Hippocampal formation (tissue), 2 donors: ENCODE measurements around the gene RABL2A.
"Not testable (repeated sequence)": the region's sequence is repeated elsewhere in the genome, so short reads cannot be mapped to it uniquely, and the experiment has no call there.

Source experiments
- DNase-seq, 2 donors: peaks; one replicate each; lab custom pipeline; 2025; lab: John Stamatoyannopoulos, UW

The RABL2A gene

DNA sequence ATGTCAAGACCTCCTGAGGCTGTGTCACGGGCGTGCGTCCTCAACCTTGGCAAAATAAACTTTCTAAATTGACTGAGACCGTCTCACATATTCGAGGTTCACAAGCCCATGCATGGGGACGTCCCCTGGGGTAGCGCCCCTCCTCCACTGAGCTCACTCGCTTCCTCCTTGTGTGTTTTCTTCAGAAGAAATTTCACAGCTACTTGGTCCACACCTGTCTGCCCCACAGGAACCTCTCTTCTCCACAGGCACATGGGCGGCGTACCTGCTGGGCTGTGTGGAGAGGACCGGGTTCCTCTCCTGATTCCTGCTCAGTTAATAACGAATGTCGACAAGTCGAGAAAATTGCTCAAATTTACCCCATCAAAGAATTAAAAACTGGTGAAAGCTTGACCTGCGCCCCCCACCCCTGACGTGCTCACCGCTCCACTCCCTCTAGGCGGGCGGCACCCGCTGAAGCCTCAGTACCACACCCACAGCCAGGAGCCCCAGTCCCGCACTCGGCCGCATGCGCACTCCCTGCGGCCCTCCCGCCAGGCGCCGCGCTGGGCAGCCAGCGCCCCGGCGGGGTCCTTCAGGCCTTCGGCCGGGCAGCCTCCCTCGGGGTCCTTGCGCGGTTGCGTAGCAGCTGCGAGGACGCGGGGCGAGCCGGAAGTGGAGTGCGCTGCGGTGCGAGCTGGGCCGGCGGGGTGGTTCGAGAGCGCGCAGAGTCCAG is at the start of gene RABL2A:
Gene RABL2A, plus strand, starts transcription at position 651 of the 715 bp plus-strand sequence. CDS start 1,341 bp downstream, outside the sequence.
- DNase-seq: not testable (repeated sequence)

DNA sequence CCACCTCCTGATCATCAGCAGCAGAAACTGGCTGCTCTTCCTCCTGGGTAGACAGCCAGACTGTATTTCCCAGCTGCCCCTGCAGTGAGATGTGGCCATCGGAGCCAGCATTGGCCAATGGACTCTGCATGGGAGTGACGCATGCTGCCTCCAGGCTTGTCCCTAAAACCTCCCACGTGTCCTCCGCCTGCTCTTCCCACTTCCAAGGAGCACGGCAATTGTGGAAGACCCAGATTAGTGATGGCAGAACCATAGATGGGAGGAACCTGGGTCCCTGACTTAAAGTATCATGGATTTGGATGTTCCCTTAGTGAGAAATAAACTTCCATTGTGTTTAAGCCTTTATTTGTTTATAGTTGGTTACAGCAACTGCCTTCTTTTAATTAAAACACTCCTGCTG is 48.6 kb upstream of the RABL2A start:
- DNase-seq: not testable (repeated sequence)

DNA sequence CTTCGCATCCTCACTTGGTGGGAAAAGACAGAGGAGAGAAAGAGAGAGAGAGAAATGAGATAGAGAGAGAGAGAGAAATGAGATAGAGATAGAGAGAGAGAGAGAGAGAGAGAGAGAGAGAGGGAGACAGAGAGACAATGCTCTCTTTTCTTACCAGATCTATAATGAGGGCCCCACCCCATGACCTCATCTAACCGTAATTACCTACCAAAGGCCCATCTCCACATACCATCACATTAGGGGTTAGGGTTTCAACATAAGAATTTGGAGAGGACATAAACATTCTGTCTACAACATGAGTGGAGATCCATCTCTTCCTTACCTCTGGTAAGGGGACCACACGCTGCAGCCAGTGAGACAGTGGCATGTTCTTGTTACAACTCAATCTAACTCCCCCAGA is 44.6 kb upstream of the RABL2A start:
- not testable (repeated sequence) for DNase-seq

DNA sequence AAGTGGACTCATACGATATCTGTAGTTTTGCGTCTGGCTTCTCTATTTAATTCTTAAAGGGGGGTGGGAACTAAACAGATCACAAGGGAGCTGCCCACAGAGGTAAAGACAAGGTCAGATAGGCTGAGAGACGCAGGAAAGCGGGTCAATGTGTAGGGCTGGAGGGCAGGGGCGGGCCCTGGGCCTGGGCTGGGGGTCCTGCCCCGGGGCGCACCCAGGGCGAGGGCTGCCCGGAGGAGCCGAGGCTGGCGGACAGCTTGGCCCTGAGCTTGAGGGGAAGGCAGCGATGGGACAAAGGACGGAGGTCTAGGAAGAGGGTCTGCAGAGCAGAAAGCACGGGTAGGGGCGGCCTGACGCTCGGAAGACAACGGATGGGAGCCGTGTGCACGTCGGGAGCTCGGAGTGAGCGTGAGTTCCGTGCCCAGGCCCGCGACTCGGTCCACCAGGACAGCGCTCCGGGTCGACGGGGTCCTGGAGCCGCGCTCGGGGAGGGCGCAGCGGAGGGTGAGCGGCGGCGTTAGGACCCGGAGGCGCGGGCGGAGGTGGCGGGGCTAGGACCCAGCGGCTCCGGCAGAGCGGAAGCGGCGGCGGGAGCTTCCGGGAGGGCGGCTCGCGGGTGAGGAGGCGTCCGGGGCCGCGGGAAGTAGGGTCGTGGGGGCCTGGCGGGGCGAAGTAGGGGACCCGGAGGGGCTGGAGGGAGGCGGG is 43.4 kb upstream of the RABL2A start:
- not testable (repeated sequence) for DNase-seq

DNA sequence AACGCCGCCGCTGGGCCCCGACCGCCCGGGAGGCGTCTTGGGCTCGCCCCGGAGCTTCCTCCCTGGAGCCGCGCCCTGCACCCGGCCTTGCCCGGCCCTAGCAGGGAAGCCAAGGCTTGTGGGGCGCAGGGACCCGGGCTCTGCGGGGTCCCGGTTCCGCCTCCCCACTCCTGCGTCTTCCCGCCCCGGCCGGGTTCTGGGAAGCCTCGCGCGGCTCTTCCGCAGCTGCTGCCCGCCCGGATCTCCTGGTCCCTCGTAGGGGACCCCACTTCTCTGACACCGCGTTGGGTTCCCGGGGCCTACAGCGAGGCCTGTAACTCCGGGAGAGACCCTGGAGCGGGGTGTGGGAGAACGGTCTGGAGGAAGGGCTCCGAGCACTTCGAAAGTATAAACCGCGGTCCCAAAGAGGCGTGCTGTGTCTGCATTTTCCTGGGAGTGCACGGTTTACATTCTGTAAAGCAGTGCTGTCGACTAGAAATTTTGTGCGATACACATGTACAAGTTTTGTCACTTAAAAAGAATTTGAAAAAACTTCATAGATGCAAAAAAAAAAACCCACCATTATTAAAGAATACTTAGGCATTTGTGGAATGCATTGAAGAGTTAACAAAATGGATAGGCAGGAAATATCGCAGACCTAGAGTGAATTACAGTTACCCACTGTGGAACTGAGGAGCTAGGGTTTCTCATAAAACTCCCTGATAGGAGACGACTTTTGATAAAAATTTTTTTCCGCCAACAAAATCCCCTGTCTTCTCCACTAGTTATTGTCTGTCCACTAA is 42.6 kb upstream of the RABL2A start:
- not testable (repeated sequence) for DNase-seq

DNA sequence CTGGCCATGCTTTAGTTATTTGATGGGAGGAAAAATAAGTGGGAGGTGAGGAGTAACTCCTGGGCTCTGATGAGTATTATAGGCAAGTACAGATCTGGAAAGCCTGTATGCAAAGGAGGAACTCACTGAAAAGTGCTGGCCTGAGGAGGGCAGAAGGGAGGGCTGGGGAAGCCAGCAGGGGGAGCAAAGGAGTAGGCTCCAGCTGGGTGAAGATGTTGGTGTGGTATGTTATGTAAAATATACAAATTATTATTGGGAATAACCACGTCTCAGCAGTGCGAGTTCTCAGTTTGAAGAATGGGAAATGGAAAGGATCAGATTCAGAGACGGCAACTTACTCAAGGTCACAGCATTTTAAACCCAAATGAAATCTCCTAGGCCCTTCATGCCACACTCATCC is 39.9 kb upstream of the RABL2A start:
- DNase-seq: not testable (repeated sequence)

DNA sequence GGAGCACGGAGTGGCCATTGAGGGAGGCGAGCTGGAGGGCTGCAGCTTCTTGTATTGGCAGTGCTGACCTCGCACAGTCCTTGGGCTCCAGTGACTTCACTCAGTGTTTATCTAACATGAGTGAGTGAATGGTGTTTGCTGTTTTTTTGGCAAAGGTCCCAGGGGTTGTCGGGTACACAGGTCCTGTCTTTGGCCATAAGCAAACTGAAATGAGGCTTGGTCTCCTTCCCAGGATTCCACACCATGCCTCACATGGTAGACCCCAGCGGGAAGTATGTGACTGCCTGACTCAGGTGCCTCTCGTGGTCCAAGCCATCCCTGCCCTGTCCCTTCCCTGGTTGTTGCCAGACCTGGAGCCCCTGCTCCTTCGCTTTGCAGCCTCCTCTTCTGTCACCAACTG is 37.5 kb upstream of the RABL2A start:
- DNase-seq: not testable (repeated sequence)

DNA sequence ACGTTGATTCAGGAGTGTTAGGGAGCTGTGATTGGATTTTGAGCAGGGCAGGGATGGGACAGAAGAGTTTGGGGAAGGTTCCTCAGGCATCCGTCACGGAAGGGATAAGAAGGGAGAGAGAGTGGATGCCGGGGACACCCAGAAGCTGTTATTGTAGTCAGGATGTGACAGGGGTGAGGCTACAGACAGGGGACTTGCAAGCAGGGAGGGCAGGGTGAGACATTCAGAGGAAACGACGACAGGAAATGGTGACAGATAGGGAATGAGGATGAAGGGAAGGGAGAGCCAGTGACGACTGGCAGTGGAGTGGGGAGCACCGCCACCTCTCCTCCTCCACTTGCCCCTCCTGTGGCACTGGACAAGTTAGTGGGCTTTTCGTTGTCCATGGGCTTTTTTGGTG is 35.1 kb upstream of the RABL2A start:
- DNase-seq: not testable (repeated sequence)

DNA sequence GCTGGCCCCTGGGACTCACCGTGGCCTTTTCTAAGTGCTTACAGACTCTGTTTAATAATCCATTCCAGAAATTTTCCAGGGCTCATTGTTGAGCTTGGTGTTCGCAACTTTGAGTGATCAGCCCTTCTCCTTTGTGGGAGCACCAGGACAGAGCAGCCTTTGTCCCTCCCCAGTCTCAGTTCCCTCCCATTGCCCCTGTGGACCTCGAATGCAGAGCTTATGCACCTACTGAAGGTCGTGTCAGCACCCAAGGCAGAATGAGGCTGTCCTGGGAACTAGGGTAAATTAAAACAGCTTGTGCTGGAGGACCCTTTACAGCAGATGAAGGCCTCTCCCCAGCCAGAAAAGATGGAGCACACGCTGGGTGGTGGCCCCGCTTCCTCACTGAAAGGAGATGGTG is 33.8 kb upstream of the RABL2A start:
- not testable (repeated sequence) for DNase-seq

DNA sequence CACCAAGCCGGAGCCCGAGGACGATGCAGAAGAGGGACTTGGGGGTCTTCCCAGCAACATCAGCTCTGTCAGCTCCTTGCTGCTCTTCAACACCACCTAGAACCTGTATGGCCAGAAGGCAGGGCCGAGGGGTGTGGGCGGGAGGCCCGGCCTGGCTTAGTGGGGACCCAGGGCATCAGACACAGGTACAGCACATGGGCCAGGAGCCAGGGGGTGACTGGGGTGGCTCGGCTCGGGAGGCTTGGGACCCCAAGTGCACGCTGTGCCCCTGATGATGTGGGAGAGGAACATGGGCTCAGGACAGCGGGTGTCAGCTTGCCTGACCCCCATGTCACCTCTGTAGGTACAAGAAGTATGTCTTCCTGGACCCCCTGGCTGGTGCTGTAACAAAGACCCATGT is 31.3 kb upstream of the RABL2A start:
- DNase-seq: not testable (repeated sequence)

DNA sequence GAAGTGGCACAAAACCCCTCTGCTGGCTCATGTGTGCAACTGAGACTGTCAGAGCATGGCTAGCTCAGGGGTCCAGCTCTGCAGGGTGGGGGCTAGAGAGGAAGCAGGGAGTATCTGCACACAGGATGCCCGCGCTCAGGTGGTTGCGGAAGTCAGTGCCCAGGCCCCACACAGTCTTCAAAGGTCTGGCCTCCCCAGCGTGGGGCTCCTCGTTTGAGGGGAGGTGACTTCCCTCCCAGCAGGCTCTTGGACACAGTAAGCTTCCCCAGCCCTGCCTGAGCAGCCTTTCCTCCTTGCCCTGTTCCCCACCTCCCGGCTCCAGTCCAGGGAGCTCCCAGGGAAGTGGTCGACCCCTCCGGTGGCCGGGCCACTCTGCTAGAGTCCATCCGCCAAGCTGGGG is 29.9 kb upstream of the RABL2A start:
- not testable (repeated sequence) for DNase-seq

DNA sequence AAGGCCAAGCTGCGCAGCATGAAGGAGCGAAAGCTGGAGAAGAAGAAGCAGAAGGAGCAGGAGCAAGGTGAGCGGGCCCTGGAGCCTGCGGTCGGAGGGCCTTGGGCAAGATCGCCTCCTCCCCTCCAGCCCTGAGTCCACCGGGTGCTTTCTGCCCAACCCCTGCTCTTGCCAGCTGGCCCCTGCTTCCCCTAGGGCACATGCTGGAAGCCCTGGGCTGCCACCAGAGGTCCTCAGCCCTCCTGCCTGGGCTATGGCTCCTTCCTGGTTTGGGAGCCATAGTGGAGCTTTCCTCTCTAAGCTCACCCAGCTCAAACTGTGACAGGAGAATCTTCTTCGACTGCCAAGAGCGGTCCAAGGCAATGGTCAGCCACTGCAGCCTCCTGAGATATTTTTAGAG is 29.5 kb upstream of the RABL2A start:
- DNase-seq: not testable (repeated sequence)

DNA sequence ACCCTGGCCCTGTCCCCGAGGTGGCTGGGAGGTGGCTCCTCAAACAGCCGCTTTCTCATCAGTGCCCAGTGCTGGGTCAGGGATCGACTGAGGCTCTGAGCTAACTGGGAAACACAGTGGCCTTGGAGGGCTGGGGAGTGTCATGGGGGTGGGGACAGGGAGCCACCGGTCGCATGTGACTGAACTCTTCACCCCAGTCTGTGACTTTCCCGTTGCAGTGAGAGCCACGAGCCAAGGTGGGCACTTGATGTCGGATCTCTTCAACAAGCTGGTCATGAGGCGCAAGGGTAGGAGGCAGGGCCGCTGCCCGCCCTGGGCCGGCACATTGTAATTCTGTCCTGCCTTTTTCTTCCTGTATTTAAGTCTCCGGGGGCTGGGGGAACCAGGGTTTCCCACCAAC is 28.9 kb upstream of the RABL2A start:
- not testable (repeated sequence) for DNase-seq

DNA sequence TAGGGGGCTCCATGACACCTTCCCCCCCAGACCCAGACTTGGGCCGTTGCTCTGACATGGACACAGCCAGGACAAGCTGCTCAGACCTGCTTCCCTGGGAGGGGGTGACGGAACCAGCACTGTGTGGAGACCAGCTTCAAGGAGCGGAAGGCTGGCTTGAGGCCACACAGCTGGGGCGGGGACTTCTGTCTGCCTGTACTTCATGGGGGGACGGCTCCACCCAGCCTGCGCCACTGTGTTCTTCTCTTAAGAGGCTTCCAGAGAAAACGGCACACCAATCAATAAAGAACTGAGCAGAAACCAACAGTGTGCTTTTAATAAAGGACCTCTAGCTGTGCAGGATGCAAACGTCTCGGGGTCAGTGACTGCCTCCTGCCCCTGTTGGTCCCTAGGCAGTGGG is 28.3 kb upstream of the RABL2A start:
- not testable (repeated sequence) for DNase-seq

DNA sequence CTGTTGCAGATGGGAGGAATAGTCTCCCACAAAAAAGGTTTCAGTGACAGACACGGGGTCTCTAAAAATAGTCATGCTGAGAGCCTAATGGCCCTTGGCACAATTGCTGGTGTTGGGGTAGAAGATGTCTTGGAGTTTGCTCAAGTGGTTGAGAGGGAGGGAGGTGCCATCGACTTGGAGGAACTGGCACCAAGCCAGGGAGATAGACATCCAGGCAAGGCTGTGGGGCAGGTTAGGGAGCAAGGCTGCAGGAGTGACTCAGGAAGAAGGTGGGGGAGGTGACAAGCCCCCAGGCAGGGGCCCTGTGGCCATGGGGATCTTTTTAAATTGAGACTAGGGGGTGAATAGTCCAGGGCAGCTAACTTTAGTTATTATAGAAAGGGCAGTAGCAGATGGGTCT is 27.9 kb upstream of the RABL2A start:
- DNase-seq: not testable (repeated sequence)

DNA sequence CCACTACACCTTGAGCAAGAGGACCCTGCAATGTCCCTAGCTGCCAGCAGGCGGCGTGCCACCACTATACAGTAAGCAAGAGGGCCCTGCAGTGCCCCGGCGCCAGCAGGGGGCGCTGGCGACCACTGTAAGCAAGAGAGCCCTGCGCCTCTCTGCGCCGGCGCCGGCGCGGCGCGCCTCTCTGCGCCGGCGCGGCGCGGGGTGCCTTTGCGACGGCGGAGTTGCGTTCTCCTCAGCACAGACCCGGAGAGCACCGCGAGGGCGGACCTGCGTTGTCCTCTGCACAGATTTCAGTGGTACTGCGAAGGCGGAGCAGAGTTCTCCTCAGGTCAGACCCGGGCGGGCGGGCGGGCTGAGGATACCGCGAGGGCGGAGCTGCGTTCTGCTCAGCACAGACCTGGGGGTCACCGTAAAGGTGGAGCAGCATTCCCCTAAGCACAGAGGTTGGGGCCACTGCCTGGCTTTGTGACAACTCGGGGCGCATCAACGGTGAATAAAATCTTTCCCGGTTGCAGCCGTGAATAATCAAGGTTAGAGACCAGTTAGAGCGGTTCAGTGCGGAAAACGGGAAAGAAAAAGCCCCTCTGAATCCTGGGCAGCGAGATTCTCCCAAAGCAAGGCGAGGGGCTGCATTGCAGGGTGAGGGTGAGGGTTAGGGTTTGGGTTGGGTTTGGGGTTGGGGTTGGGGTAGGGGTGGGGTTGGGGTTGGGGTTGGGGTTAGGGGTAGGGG is 24.9 kb upstream of the RABL2A start:
- not testable (repeated sequence) for DNase-seq

DNA sequence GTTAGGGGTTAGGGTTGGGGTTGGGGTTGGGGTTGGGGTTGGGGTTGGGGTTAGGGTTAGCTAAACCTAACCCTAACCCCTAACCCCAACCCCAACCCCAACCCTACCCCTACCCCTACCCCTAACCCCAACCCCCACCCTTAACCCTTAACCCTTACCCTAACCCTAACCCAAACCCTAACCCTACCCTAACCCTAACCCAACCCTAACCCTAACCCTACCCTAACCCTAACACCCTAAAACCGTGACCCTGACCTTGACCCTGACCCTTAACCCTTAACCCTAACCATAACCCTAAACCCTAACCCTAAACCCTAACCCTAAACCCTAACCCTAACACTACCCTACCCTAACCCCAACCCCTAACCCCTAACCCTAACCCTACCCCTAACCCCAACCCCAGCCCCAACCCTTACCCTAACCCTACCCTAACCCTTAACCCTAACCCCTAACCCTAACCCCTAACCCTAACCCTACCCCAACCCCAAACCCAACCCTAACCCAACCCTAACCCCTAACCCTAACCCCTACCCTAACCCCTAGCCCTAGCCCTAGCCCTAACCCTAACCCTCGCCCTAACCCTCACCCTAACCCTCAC is 24.1 kb upstream of the RABL2A start:
- no peak for DNase-seq

DNA sequence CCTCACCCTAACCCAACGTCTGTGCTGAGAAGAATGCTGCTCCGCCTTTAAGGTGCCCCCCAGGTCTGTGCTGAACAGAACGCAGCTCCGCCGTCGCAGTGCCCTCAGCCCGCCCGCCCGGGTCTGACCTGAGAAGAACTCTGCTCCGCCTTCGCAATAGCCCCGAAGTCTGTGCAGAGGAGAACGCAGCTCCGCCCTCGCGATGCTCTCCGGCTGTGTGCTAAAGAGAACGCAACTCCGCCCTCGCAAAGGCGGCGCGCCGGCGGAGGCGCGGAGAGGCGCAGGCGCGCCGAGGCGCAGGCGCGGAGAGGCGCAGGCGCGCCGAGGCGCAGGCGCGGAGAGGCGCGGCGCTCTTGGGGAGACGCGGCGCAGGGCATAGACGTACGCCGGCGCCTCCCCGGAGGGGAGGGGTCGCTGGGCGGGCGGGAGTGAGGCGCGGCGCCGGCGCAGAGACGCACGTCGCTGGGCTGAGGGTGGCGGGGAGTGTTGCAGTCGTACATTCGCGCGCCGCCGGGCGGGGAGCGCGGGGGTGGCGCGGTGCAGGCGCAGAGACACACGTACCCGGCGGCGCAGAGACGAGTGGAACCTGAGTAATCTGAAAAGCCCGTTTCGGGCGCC is 23.5 kb upstream of the RABL2A start:
- not testable (repeated sequence) for DNase-seq

DNA sequence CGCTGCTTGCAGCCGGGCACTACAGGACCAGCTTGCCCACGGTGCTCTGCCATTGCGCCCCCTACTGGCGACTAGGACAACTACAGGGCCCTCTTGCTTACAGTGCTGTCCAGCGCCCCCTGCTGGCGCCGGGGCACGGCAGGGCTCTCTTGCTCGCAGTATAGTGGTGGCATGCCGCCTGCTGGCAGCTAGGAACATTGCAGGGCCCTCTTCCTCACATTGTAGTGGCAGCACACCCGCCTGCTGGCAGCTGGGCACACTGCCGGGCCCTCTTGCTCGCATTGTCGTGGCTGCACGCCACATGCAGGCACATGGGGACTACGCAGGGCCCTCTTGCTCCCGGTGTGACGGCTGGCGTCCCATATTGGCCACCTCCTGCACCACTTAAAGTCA is 23.0 kb upstream of the RABL2A start:
- not testable (repeated sequence) for DNase-seq

DNA sequence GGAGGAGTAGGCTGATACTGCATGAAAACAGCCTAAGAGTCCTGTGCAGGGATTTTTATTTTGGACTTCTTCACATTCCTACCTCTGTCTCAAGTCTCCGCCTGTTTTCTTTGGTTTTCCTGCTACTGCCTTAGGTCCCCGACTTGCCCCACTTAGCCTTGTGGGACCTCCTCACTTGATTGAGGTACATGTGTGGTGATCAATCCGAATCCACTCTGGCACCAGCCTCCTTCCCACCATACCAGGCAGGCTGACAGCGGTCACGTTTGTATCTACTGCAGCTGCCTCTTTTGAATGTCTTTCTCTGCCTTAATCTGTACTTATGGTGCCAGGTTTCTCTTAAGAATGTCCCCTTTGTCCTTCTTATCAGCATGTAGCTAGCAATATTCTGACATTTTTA is 22.4 kb upstream of the RABL2A start:
- not testable (repeated sequence) for DNase-seq

DNA sequence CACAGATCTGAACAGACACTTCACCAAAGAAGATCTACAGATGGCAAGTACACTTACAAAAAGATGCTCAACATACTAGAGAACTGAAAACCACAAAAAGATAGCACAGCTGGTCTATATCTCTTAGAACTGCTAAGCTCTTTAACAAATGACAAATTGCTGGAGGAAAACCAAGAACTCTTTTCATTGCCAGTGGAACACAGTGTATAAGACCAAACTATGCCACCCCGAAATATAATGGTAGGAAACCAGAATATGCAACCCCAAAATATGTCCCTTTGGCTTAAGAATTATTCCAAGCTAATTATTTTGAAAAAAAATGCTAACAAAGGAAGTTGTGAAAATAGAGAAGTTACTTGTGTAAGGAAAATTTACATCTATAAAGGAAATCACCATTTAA is 21.0 kb upstream of the RABL2A start:
- not testable (repeated sequence) for DNase-seq
